IPS-18a (cell line): ENCODE data around the gene TAF4.
"Not testable (repeated sequence)": the region's sequence is repeated elsewhere in the genome, so short reads cannot be mapped to it uniquely, and the experiment has no call there.

Source experiments
- H3K27ac ChIP-seq: one replicate; pipeline ENCODE4 v1.5.1; 2013; ENCODE audit warnings: low read length
- H3K27me3 ChIP-seq: one replicate; pipeline ENCODE4 v1.6.1; 2013; ENCODE audit warnings: mild to moderate bottlenecking, low read length; ENCODE audit not compliant: control insufficient read depth, insufficient read depth
- H3K36me3 ChIP-seq: one replicate; pipeline ENCODE4 v1.6.1; 2013; ENCODE audit warnings: low read depth, low read length; ENCODE audit not compliant: control insufficient read depth
- H3K4me1 ChIP-seq: one replicate; pipeline ENCODE4 v1.6.1; 2013; ENCODE audit warnings: low read depth, low read length; ENCODE audit not compliant: control insufficient read depth
- H3K4me3 ChIP-seq: one replicate; pipeline ENCODE4 v1.5.1; 2013; ENCODE audit warnings: low read length
- H3K9ac ChIP-seq: one replicate; pipeline ENCODE4 v1.6.1; 2013; ENCODE audit warnings: mild to moderate bottlenecking, low read length, moderate library complexity
- H3K9me3 ChIP-seq: one replicate; pipeline ENCODE4 v1.6.1; 2013; ENCODE audit warnings: low read depth, low read length; ENCODE audit not compliant: control insufficient read depth

The TAF4 gene

DNA sequence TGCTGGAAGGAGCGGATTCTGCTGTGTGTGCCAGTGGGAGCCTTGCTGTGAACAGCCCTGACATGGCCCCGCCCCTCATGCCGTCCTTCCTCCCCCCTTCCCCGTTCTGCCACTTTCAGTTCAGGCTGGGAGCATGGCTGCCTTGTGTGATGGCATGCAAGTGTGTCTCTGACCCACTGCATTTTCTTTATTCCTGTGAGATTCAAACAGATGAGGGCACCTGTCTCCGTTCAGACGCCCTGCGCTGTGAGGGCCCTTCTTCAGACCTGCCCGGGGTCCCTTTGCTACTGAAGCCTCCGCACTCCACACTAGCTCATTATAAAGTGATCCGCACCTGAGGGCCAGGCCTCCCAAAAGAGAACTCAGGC lies 88.3 kb downstream of the TAF4 start:
- H3K36me3 ChIP-seq = peaks cover 20% of the 10 kb centered on the region
- H3K9ac ChIP-seq = no peak overlapping the region
- H3K27ac ChIP-seq = no peak overlapping the region
- no peaks in the 10 kb centered on the region for H3K9me3 ChIP-seq
- H3K4me1 ChIP-seq = no peaks in the 10 kb centered on the region
- no peaks in the 10 kb centered on the region for H3K27me3 ChIP-seq
- no peak overlapping the region for H3K4me3 ChIP-seq

- no peak overlapping the region for H3K9ac ChIP-seq
- no peak overlapping the region for H3K27ac ChIP-seq
- no peaks in the 10 kb centered on the region for H3K27me3 ChIP-seq
- peaks cover 26% of the 10 kb centered on the region for H3K36me3 ChIP-seq
- no peaks in the 10 kb centered on the region for H3K4me1 ChIP-seq
- H3K4me3 ChIP-seq = no peak overlapping the region
- H3K9me3 ChIP-seq = no peaks in the 10 kb centered on the region
Measured at GRCh38 chr20:61976644-61977418, 88.8 kb downstream of the TAF4 start.

DNA sequence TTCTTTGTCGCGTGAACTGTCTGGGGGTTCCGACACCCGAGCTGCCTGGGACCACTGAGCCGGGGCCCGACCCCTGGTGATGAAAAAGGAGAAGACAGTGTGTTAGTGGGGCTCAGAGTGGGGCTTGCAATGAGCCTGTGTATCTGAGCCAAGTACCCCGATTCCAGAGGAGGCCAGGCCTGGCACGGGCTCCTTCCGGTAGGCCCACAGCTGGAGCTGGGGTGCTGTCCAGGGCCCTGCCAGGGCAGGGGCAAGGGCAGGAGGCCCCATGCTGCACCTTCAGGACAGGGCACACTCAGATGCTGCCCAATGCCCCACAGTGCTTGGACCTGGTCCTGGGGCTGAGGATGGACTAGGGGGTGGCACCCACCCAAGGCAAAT lies 89.4 kb downstream of the TAF4 start:
- H3K9ac ChIP-seq = no peak overlapping the region
- H3K27me3 ChIP-seq = no peaks in the 10 kb centered on the region
- H3K9me3 ChIP-seq = no peaks in the 10 kb centered on the region
- H3K36me3 ChIP-seq = peaks cover 29% of the 10 kb centered on the region
- no peak overlapping the region for H3K4me3 ChIP-seq
- H3K27ac ChIP-seq = no peak overlapping the region
- no peaks in the 10 kb centered on the region for H3K4me1 ChIP-seq

- H3K27me3 ChIP-seq = no peaks in the 10 kb centered on the region
- H3K4me1 ChIP-seq = no peaks in the 10 kb centered on the region
- peaks cover 29% of the 10 kb centered on the region for H3K36me3 ChIP-seq
- H3K27ac ChIP-seq = no peak overlapping the region
- H3K9ac ChIP-seq = no peak overlapping the region
- H3K4me3 ChIP-seq = no peak overlapping the region
- H3K9me3 ChIP-seq = no peaks in the 10 kb centered on the region
Measured at GRCh38 chr20:61975407-61976129, 90.1 kb downstream of the TAF4 start.

- H3K27ac ChIP-seq = no peak overlapping the region
- no peaks in the 10 kb centered on the region for H3K4me1 ChIP-seq
- no peak overlapping the region for H3K4me3 ChIP-seq
- H3K9me3 ChIP-seq = no peaks in the 10 kb centered on the region
- H3K36me3 ChIP-seq = peaks cover 29% of the 10 kb centered on the region
- no peak overlapping the region for H3K9ac ChIP-seq
- H3K27me3 ChIP-seq = no peaks in the 10 kb centered on the region
Measured at GRCh38 chr20:61974357-61974665, 91.4 kb downstream of the TAF4 start.

DNA sequence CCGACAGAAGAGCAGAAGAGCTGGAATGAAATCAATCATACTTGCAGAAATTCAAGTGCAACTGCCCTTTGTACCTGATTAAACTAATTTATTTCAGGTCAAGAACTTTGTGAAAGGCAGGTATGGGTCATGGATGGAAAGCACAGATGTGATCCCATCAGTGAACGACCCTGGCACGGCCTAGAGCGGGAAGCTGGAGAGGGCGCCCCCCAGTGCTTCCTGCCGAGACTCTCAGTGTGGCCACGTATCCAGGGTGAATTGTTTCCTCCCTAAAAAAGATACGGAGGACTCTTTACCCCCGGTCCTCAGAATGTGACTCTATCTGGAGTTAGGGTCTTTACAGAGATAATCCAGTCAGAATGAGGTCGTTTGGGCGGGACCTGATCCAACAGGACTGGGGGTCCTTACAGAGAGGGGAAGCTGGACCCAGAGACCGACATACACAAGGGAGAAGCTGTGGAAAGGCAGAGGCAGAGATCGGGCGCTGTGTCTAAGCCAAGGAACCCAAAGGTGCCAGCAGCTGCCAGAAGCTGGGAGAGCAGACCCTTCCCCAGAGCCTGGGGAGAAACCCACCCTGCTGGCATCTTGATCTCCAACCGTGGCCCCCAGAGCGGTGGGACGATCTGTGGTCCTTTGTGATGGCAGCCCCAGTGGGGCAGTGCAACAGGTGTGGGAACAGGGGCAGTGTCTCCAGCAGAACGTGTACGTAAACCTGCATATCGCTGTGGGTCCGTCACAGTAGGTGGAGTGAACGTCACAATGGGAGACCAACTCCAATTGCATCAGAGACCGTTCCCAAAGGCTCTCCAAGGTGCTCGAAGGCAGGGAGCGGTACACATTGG lies 91.9 kb downstream of the TAF4 start:
- H3K36me3 ChIP-seq = peaks cover 29% of the 10 kb centered on the region
- H3K9ac ChIP-seq = no peak overlapping the region
- no peaks in the 10 kb centered on the region for H3K27me3 ChIP-seq
- no peaks in the 10 kb centered on the region for H3K9me3 ChIP-seq
- no peaks in the 10 kb centered on the region for H3K4me1 ChIP-seq
- H3K27ac ChIP-seq = no peak overlapping the region
- H3K4me3 ChIP-seq = no peak overlapping the region

DNA sequence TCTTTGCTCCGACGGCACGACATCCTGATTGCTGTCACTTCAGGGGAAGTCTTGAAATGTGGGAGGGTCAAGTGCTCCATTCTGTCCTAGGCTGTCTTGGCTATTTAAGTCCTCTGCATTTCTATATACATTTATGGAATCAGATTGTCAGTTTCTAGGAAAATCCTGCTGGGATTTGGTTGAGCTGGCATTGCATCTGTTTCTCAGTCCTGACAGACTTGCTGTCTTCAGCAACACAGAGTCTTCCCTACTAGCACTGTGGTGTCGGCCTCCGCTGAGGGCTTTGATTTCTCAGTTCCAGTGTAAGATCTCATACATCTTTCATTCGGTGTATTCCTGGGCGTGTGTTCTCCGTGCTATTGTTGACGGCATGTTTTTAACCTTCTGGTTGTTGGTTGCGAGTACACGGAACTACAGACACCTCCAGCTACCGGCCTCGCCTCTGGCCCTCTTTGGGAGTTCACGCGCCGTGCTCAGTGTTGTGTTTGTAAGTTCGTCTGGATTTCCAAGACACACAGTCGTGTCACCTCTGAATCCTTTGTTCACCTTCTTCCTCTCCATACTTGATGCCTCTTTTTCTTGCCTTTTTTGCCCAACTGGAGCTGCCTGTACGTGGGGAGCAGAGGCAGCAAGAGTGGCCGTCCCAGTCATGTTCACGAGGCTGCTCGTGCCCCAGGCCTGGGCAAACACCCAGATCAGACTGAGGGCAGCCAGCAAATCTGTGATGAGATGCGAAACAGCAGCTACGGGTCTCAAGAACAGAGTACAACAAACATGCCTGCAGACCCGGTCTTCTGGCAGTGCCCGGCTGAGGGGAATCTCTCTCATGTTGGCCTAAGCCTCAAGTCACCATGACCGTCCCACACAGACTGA lies 92.8 kb downstream of the TAF4 start:
- Histone ChIP-seq H3K27me3 (no peaks in the 10 kb centered on the region), H3K4me1 (no peaks in the 10 kb centered on the region), H3K9ac (no peak overlapping the region), H3K36me3 (peaks cover 29% of the 10 kb centered on the region), H3K4me3 (no peak overlapping the region), H3K27ac (no peak overlapping the region), H3K9me3 (no peaks in the 10 kb centered on the region)

- not testable (repeated sequence) for H3K4me3 ChIP-seq, H3K9ac ChIP-seq, H3K27ac ChIP-seq, H3K9me3 ChIP-seq, H3K27me3 ChIP-seq, H3K4me1 ChIP-seq
- peaks cover 29% of the 10 kb centered on the region for H3K36me3 ChIP-seq
Measured at GRCh38 chr20:61971595-61971994, 94.1 kb downstream of the TAF4 start.

DNA sequence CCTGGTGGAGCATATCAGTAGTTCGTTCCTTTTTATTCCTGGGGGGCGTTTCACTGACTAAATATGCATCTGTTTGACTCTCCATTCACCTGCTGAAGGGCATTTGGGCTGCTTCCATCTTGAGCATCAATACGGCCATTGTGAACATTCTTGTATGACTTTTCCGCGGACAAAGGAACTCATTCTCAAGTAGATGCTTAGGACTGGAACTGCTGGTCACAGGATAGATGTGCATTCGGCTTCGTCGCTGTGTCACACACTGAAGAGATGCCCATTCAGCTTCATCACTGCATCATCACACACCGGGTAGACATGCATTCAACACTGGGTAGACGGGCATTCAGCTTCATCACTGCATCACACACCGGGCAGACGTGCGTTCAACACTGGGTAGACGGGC lies 95.3 kb downstream of the TAF4 start:
- H3K9ac ChIP-seq = no peak overlapping the region
- H3K27ac ChIP-seq = no peak overlapping the region
- no peaks in the 10 kb centered on the region for H3K27me3 ChIP-seq
- no peaks in the 10 kb centered on the region for H3K4me1 ChIP-seq
- no peak overlapping the region for H3K4me3 ChIP-seq
- no peaks in the 10 kb centered on the region for H3K9me3 ChIP-seq
- peaks cover 25% of the 10 kb centered on the region for H3K36me3 ChIP-seq

GRCh38 chr20:61969806-61970205 lies 95.9 kb downstream of the TAF4 start:
- Histone ChIP-seq H3K9me3 (no peaks in the 10 kb centered on the region), H3K4me3 (no peak overlapping the region), H3K27ac (no peak overlapping the region), H3K4me1 (no peaks in the 10 kb centered on the region), H3K36me3 (peaks cover 25% of the 10 kb centered on the region), H3K27me3 (no peaks in the 10 kb centered on the region), H3K9ac (no peak overlapping the region)

DNA sequence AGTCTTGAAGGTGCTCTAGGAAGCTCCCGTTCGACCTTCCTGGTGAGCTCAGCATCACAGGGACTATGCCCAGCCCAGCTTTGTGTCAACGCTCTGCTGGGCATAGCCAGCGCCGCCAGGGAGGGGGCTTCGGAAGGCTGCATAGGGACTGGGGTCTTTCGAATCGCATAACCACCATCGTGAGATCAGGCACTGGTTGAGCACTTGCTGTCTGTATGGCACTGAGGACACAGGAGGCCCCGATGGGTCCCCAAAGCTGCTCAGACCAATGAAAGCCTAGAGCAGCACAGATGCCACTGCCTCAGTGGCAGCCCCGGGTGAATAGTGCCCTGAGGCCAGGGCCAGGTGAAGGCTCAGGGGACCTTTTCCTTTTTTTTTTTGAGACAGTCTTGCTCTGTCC lies 96.7 kb downstream of the TAF4 start:
- Histone ChIP-seq H3K27ac (no peak overlapping the region), H3K4me1 (no peaks in the 10 kb centered on the region)

More for the DNA sequence above, 96.7 kb downstream of the TAF4 start:
- Histone ChIP-seq H3K4me3 (no peak overlapping the region), H3K27me3 (no peaks in the 10 kb centered on the region), H3K9ac (no peak overlapping the region), H3K9me3 (no peaks in the 10 kb centered on the region), H3K36me3 (peaks cover 19% of the 10 kb centered on the region)
